HG03175 (cell line): ENCODE data around the gene GALNT8.
"Not testable (repeated sequence)": the region's sequence is repeated elsewhere in the genome, so short reads cannot be mapped to it uniquely, and the experiment has no call there.

ENCODE experiments used
- ATAC-seq: cut with Tn5 transposase; IDR thresholded peaks from one replicate; pipeline ENCODE4 v1.9.1; 2021; ENCODE audit warnings: mild to moderate bottlenecking, moderate library complexity; ENCODE audit not compliant: unreplicated experiment

Gene GALNT8

DNA sequence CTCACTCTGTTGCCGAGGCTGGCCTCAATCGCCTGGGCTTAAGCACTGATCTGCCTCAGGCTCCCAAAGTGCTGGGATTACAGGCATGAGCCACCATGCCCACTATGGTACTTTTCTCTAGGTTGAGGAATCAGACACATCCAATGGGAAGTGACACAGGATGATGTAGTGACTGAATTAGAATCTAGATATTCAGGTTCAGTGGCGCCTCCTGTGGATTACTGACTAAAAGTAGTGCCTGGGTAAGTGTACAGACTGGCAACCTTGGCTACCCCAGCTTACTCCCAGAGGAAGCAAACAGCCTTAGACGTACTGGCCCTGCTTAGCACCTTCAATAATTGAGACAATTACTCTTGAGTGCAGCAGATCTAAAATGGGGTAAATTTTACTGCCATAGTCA, 22.8 kb downstream of the GALNT8 start:
- ATAC-seq = no peak

GRCh38 chr12:4744709-4745108, 24.5 kb downstream of the GALNT8 start:
- no peak for ATAC-seq

- no peak for ATAC-seq
Measured at GRCh38 chr12:4745249-4745648, 25.0 kb downstream of the GALNT8 start.

GRCh38 chr12:4751654-4752053, 31.5 kb downstream of the GALNT8 start:
- not testable (repeated sequence) for ATAC-seq

DNA sequence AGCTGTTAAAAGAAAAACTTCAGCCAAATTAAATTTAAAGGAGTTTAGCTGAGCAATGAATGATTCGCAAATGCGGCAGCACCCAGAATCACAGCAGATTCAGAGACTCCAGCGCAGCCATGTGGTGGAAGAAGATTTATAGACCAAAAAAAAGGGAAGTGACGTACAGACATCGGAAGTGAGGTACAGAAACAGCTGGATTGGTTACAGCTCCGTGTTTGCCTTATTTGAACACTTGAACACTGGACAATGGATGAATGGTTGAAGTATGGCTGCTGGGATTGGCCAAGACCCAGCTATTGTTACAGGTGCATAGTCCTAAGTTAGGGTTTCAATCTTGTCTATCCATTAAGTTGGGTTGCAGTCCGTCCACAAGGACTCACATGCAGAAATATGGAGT, 42.6 kb downstream of the GALNT8 start:
- no peak for ATAC-seq

DNA sequence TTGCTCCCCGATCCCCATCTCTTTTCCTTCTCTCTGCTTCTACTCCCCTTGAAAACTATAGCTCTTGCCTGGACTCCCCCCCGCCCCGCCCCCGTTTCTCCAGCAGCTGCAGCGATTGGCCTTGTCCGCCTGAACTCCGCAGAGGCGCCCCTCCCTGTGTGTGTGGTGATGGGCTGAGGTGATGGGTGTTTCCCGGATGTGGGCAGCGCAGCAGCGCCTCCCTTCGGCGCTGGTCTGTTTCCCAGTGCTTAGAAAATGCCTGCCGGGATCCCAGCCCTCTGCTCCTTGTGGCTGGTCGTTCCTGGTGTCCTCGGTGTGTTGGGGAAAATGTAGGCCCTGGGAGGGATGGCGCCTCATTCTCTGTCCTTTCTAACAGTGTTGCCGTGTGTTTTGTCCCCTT, 43.3 kb downstream of the GALNT8 start:
- ATAC-seq = no peak

GRCh38 chr12:4766445-4766844, 46.2 kb downstream of the GALNT8 start:
- ATAC-seq = no peak

DNA sequence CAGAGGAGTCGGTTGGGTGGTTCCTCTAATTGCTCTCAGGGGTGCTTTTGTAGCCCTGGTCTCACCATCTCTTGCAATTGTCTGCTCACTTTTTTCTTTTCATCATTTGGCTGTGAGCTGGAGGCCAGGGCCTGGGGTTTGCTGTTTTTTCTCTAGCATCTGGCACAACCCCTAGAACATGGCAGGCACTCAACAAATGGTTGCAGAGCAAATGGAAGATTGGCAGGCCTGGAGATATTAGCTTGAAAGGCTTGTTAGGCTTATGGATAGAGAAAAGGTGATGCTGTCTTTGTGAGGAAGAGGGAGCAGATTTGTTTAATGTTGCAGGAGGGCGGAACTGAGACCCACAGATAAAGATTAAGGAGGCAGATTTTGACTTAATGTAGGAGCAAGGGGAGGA, 47.0 kb downstream of the GALNT8 start:
- no peak for ATAC-seq

GRCh38 chr12:4768341-4768740, 48.1 kb downstream of the GALNT8 start:
- no peak for ATAC-seq

DNA sequence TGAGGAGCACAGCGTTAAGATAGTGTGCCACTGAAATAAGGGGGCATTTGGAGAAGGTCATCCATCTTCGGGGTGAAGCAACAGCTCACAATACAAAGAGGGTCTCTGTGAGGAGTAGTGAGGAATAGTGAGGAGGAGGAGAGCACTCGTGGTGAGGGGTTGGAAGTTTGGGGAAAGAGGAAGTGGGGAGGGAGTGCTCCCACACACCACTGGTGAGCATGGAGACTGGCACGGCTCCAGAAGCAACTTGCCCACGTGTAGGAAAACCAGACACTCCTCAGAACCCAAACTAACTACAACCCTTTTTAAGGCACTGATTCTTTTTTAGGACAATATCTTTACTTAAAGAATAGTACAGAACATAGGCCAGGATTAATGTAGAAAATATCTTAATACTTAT, 48.9 kb downstream of the GALNT8 start:
- ATAC-seq = no peak

- no peak for ATAC-seq
Measured at GRCh38 chr12:4771172-4771959, 51.2 kb downstream of the GALNT8 start.

GRCh38 chr12:4771960-4772566, 51.9 kb downstream of the GALNT8 start:
- ATAC-seq = no peak

GRCh38 chr12:4775936-4776335, 55.7 kb downstream of the GALNT8 start:
- no peak for ATAC-seq

DNA sequence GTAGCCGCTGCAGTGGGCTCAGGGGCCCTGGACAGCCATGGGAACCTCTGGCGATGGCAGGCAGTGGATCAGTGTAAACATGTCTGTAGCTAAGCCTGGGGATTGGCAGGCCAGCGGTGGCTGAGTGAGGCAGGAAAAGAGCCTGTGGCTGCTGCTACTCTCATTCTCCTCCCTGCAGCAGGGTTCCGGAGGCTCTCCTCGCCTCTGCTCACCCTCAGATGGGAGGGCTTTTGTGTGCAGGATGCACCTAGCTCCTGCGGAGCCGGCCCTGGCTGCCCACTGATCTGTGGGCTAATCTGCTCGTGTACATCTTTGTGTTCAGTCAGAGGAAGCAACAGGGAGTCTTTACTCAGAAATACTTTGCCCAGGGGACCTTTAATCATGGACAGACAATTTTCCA, 59.5 kb downstream of the GALNT8 start:
- ATAC-seq = no peak

DNA sequence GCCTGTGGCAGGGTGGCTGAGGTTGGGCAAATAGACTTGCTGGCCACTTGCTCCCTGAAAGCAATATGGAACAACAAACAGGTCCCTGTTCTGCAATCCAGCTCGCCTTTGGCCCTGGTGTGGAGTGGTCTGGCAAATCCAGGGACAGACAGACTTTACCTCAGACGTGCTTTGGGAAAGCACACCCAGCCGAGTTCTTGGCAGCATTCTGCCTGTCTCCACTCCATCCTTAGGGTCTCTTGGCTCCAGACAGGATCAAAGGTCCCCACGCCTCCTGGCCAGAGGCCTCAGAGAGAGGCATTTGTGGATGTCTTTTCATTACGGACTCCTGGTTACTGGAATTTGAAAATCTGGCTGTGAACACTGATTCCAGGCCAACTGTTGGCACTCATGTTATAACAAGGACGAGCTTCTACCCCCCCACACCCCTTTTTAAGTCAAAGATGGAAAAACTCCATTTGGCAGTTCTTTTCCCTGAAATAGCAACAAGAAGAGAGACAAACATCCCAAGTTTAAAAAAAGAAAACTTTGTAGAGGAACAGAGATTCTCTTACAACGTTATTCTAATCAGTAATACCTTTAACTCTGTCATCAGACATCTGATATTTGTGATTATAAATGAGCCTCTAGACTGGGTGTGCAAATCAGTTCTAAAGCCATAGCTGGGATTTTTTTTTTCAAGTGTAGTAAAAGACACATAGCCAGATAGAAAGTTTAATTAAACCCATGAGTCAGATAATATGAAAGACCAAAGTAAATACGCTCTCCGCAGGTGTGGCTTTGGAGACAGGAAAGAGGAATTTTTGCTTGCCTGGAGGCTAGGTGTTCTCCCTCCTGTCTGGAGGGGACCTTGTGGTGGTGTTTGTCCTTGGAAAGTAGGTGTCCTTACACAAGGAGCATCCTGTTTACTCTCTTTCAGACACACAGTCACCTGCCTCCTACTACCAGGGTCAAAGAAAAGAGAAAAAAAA, 60.7 kb downstream of the GALNT8 start:
- no peak for ATAC-seq

GRCh38 chr12:4784404-4785054, 64.3 kb downstream of the GALNT8 start:
- no peak for ATAC-seq

DNA sequence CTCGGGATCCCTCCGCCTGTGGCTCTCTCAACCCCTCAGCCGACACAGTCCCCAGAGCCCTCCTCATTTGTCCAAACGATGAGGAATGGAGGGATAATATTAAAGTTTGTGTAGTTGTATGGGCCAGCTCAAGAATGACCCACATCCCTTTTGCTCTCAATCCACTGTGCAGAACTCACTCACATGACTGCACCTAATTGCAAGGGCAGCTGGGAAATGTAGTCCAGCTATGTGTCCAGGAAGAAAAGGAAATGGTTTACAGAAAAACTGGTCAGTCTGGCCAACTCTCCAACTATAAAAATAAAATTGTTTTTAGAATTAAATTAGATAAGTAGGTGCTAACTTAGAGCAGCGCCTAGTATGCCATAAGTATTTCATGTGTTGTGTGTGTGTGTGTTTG, 66.6 kb downstream of the GALNT8 start:
- ATAC-seq = no peak

GRCh38 chr12:4787965-4788364, 67.8 kb downstream of the GALNT8 start:
- no peak for ATAC-seq

DNA sequence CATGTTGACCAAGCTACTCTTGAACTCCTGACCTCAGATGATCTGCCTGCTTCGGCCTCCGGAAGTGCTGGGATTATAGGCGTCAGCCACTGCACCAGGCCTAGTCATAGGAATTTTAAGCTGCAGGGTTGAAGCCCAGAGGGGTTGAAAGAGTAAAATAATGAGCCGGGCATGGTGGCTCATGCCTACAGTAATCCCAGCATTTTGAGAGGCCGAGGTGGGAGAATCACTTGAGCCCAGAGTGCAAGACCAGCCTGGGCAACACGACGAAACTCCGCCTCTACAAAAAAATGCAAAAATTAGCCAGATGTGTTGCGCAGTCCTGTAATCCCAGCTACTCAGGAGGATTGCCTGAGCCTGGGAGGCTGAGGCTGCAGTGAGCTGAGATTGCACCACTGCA, 69.6 kb downstream of the GALNT8 start:
- no peak for ATAC-seq

- no peak for ATAC-seq
Measured at GRCh38 chr12:4791497-4791896, 71.3 kb downstream of the GALNT8 start.

DNA sequence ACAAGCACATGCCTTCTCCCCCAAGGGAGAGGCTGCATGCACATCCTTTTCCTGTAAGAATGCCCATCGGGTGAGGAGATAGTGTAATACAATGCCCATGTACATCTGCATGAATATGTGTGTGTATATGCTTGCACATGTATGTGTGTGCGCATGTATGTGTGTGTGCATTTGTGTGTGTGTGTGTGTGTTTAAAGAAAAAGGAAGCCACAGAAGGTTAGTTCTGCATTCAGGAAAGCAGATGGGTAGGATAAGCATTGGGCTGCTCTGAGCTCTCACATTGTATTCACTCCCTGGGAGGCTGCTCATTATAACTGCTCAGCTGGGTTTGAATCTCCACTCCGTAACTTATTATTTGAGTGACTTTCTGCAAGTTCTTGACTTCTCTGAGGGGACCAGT, 74.3 kb downstream of the GALNT8 start:
- no peak for ATAC-seq
